GM18502 (cell line): ENCODE measurements around the gene NR4A3.
A peak's percentile ranks its signal among the peaks of the same experiment; 100 is the strongest.
"Not testable (repeated sequence)": the region's sequence is repeated elsewhere in the genome, so short reads cannot be mapped to it uniquely, and the experiment has no call there.

Experiments
- ATAC-seq: cut with Tn5 transposase; IDR thresholded peaks from one replicate; pipeline ENCODE4 v1.9.1; 2021; ENCODE audit warnings: mild to moderate bottlenecking; ENCODE audit not compliant: unreplicated experiment, poor library complexity

NR4A3 gene

DNA sequence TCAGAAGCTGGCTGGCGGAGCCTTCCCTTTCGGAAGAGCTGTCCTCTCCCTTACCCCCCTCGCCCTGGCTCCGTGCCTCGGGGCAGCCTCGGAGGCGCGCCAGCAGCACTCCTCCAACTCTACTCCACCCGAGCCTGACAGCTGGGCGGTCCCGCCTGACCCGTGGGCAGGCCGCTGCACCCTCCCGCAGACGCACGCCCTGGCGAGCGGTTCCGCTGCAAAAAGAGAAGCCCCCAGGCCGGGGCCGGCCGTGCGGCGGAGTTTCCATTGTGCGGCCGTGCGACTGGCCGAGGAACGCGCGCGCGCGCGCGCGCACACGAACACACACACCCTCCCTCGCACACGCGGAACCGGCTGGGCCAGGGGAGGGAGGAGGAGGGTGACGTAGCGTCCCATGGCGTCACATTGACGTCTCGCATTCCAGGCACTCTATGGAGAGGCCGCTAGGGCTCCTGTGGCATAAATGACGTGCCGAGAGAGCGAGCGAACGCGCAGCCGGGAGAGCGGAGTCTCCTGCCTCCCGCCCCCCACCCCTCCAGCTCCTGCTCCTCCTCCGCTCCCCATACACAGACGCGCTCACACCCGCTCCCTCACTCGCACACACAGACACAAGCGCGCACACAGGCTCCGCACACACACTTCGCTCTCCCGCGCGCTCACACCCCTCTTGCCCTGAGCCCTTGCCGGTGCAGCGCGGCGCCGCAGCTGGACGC, at the start of gene NR4A3:
Gene NR4A3, plus strand, starts transcription at position 490 of the 713 bp plus-strand sequence. CDS start 6,158 bp downstream, outside the sequence.
- ATAC-seq: peak; percentile 39

- no peak for ATAC-seq
Measured at GRCh38 chr9:99773468-99774138, 48.1 kb upstream of the NR4A3 start.

- no peak for ATAC-seq
Measured at GRCh38 chr9:99778308-99778707, 43.4 kb upstream of the NR4A3 start.

DNA sequence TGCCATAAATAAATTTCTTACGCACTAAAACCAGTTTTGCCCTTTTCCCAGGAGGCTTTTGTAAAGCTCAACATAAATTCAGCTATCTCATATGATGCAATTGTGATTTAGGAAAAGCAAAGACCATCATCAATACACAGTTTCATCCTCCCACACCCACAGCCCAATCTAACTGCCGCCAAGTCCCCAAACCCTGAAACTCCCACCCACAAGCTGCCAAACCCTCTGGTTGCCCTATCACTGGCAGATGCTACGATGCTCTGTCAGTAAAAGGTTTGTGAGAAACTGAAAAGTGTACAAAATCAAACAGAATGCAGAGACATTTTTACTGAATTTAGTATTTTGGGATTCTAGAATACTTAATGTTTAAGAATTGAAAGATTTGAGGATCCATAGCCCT, 42.8 kb upstream of the NR4A3 start:
- ATAC-seq: no peak

DNA sequence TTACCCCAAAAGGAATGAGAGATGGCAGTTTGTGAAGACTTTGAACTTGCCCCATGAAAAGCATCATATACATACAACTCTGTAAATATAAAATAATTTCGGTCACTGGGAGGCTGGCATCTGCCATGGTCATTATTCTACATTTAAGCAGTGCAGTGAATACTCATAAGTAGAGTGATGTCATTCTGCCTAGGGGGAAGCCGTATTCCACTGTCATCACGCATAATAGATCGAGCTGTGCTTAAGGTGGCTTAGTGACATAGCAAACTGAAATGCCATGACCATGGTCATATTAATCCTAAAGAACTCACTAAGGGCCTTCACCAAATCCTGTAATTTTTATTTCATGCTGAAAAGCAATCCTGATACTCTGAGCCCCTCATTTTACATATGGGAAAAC, 42.4 kb upstream of the NR4A3 start:
- ATAC-seq: no peak

DNA sequence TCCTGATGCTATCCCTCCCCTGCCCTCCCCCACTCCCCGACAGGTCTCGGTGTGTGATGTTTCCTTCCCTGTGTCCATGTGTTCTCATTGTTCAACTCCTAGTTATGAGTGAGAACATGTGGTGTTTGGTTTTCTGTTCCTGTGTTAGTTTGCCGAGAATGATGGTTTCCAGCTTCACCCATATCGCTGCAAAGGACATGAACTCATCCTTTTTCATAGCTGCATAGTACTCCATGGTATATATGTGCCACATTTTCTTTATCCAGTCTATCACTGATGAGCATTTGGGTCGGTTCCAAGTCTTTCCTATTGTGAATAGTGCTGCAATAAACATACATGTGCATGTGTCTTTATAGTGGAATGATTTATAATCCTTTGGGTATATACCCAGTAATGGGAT, 39.3 kb upstream of the NR4A3 start:
- not testable (repeated sequence) for ATAC-seq

GRCh38 chr9:99782962-99783718, 38.5 kb upstream of the NR4A3 start:
- no peak for ATAC-seq

- no peak for ATAC-seq
Measured at GRCh38 chr9:99783799-99784198, 37.9 kb upstream of the NR4A3 start.

DNA sequence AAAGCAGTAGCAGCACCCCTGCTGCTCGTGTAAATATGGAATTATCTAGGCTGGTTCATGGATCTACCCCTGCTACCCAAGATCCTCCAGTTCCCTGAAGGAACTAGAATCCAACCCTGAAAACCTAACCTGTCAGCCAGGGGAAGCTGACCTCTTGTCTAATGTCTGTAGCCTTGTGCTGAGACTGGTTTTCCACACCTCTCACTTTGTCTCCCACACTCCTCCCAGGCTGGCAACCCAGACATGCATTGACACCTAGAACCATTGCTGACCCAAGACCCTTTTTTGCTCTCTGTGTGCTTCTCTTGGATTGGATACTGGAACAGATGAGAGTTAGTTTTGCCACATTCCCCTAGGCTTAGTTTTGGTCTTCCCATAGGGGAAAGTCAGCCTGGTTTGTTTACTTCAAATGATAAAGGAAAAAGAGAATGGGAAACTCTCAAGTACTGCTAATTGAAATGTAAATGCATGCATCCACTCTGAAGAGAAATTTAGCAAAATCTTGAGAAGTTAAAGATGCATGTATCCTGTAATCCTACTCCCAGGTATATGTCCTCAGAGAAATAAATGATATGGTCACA, 36.6 kb upstream of the NR4A3 start:
- no peak for ATAC-seq

DNA sequence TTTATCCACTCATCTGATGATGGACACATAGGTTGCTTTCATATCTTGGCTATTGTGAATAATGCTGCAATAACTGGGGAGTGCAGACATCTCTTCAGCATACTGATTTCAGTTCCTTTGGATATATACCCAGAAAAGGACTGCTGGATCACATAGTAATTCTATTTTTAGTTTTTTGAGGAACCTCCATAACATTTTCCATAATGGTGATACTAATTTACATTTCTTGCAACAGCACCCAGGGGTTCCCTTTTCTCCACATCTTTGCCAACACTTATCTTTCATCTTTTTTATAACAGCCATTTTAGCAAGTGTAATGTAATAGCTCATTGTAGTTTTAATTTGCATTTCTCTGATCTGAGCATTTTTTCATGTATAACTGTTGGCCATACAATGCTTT, 34.1 kb upstream of the NR4A3 start:
- ATAC-seq: no peak

GRCh38 chr9:99793528-99793927, 28.2 kb upstream of the NR4A3 start:
- ATAC-seq: no peak

- no peak for ATAC-seq
Measured at GRCh38 chr9:99796231-99796630, 25.5 kb upstream of the NR4A3 start.

- no peak for ATAC-seq
Measured at GRCh38 chr9:99801775-99802174, 19.9 kb upstream of the NR4A3 start.

- ATAC-seq: no peak
Measured at GRCh38 chr9:99803694-99804093, 18.0 kb upstream of the NR4A3 start.

- ATAC-seq: peak; percentile 68
Measured at GRCh38 chr9:99807276-99807852, 14.3 kb upstream of the NR4A3 start.

DNA sequence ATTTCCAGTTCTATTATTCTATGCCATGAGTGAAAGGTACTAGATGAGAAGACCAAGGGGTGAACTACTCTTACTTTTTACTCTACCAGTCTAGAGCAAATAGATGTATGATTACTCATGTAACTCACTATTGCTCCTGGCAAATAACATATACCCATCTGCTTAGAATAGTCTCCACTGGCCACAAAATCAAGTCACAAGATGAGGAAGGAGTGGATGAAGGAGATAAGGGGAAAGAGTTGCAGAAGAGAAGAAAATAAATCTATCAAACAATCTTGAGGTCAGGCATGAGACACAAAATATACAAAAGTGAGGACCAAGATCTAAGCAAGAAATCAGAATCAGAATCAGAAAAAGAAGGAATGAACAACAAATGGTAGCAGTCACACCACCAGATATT, 13.7 kb upstream of the NR4A3 start:
- ATAC-seq: no peak

DNA sequence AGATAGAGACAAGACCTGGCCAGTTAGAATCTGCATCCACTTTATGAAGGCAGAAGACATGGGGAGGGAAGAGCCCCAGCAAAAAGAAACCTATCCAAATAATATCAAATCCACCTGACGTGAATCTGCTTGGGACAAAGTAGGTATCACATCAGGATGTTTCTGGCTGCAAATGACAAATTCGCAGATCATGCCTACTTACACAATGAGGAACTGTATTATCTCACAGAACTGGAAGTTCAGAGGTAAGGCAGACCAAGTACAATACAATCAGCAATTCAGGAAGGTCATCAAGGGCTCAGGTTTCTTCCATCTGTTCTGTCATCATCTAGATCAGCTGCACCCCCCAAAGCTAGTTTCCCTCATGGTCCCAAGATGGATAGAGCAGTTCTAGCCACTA, 13.2 kb upstream of the NR4A3 start:
- no peak for ATAC-seq

DNA sequence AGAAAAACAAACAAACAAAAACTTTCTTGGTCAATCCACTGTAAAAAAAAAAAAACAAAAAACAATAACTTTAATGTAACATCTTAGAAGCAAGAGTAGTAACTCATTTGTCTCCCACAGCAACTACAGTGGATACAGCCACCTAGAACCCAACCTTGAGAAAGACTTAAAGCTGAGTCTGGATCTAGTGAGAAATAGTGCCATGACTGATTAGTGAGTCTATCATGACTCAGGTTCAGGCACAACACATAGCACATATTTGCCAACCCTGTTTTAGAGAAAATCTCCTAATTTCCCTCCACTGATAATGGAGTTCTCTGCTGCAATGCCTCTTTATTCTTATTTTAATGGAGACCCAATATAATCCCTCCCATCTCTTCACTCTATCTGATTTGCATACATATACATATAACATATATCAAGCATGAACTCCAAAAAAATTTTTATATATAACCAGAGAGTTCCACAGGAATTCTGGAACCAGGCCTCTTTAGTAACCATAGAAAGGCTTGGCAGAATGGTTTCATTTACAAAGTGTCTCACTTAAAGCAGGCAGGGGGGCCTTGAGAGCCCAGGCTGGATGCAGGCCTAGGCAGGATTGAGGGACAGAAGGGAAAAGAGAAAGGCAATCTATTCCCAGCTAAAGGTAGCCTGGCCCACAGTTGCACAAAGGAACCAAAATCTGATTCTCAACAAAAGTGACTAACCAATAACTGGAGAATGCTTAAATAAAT, 11.9 kb upstream of the NR4A3 start:
- no peak for ATAC-seq

DNA sequence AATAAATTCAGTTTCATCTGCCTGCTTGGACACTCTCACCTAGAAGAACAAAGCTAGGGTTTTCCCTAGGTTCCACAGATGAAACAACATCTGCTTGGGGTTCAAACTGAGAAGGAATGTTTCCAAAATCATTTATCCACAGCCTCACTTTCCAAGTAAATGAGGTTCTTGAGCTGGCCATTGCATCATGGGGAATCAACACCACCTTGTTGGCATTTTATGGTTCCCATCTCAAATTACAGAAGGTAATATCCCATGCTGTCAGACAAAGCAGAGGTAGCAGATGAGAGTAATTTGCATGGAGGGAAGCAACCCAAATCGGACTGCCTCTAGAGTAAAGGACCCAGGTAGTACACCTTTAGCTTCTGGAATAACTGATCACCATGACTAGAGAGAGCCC, 10.5 kb upstream of the NR4A3 start:
- no peak for ATAC-seq
